HG02970 (cell line): ENCODE data around the gene HPS4.
"Not testable (repeated sequence)": the region's sequence is repeated elsewhere in the genome, so short reads cannot be mapped to it uniquely, and the experiment has no call there.

Source experiments
- ATAC-seq: cut with Tn5 transposase; IDR thresholded peaks from one replicate; pipeline ENCODE4 v1.9.1; 2021; ENCODE audit warnings: mild to moderate bottlenecking, moderate library complexity, moderate number of reproducible peaks; ENCODE audit not compliant: unreplicated experiment, low FRiP score

HPS4 gene

GRCh38 chr22:26418620-26419019 lies 65.0 kb downstream of the HPS4 start:
- no peak for ATAC-seq

GRCh38 chr22:26417406-26417805 lies 66.2 kb downstream of the HPS4 start:
- ATAC-seq, result no peak

- ATAC-seq, result no peak
Measured at GRCh38 chr22:26416670-26417276, 66.8 kb downstream of the HPS4 start.

- no peak for ATAC-seq
Measured at GRCh38 chr22:26416256-26416655, 67.3 kb downstream of the HPS4 start.

GRCh38 chr22:26414347-26414746 lies 69.2 kb downstream of the HPS4 start:
- ATAC-seq, result no peak

- ATAC-seq, result no peak
Measured at GRCh38 chr22:26410386-26410785, 73.2 kb downstream of the HPS4 start.

GRCh38 chr22:26409719-26410335 lies 73.8 kb downstream of the HPS4 start:
- ATAC-seq, result no peak

GRCh38 chr22:26408562-26409220 lies 74.9 kb downstream of the HPS4 start:
- not testable (repeated sequence) for ATAC-seq

GRCh38 chr22:26406118-26406517 lies 77.5 kb downstream of the HPS4 start:
- ATAC-seq, result no peak

GRCh38 chr22:26404851-26405421 lies 78.6 kb downstream of the HPS4 start:
- no peak for ATAC-seq

- no peak for ATAC-seq
Measured at GRCh38 chr22:26401726-26402125, 81.9 kb downstream of the HPS4 start.
